HepG2 (cell line): Measurements from ENCODE around the gene USH2A. TPM values are rescaled to one million over a fixed set of nuclear protein-coding genes. Genes with fewer than 3 reads are reported as not detected.

Experiments used
- ATAC-seq: fragments of 200-7000 bp; cut with Tn5 transposase; 3 replicates; pipeline ENCODE4 v1.9.1; 2020; ENCODE audit warnings: mild to moderate bottlenecking, moderate library complexity
- BruUV-seq: library from RNA; stranded (reverse); fragments of 400-500 nt; replicated peaks from 2 replicates; lab custom pipeline; 2021; lab: Mats Ljungman, UMichigan
- CTCF ChIA-PET: fragments of 300-600 bp; formaldehyde crosslinking; extraction: SDS; loops from one replicate; lab custom pipeline; 2021; ENCODE audit warnings: low total read pairs, inconsistent platforms, low intra/inter-chr PET ratio; lab: Yijun Ruan, JAX
- POLR2A ChIA-PET: fragments of 350-600 bp; sonication (Branson Sonifier 250); formaldehyde crosslinking; loops from one replicate; lab custom pipeline; 2020; ENCODE audit warnings: antibody characterized with exemption, inconsistent platforms; lab: Yijun Ruan, JAX
- DNase-seq: peaks from one replicate; pipeline ENCODE4 v3.0.0-alpha.2; 2015; ENCODE audit warnings: low spot score
- FAIRE-seq: peaks from 3 replicates; lab custom pipeline; 2011; peaks lifted over from hg19 to GRCh38; lab: Jason Lieb, UNC
- H2AFZ ChIP-seq: one replicate; pipeline ENCODE4 v1.6.1; 2011; ENCODE audit warnings: low read length, inconsistent platforms
- H3K27ac ChIP-seq: fragments of 300-600 bp; 3 replicates; pipeline ENCODE4 v1.8.0; 2011; ENCODE audit warnings: mixed run types, mild to moderate bottlenecking, mixed read lengths, low read length, inconsistent platforms; ENCODE audit not compliant: insufficient read depth; ENCODE audit errors: extremely low read length
- H3K27me3 ChIP-seq, 2 experiments: fragments of 200-600 bp in 1 of 2; 2 replicates in 1 of 2; 3 replicates in 1 of 2; pipeline versions ENCODE4 v1.6.0 to v1.8.0; 2011; ENCODE audit warnings: low read length in 2 of 2, mild to moderate bottlenecking in 2 of 2, moderate library complexity in 2 of 2, inconsistent platforms in 1 of 2; ENCODE audit not compliant: insufficient read depth in 2 of 2, control insufficient read depth in 1 of 2
- H3K36me3 ChIP-seq, 2 experiments: fragments of 200-600 bp in 1 of 2; replicated peaks in 1 of 2; 2 replicates in 1 of 2; 3 replicates in 1 of 2; pipeline versions ENCODE4 v1.5.1 to v1.8.0; 2011; ENCODE audit warnings: low read length in 2 of 2, inconsistent platforms in 1 of 2; ENCODE audit not compliant: insufficient read depth in 2 of 2, control insufficient read depth in 1 of 2
- H3K4me1 ChIP-seq: 2 replicates; pipeline ENCODE4 v1.5.1; 2012; ENCODE audit warnings: low read length, inconsistent platforms; ENCODE audit not compliant: insufficient read depth
- H3K4me2 ChIP-seq: 2 replicates; pipeline ENCODE4 v1.6.0; 2011; ENCODE audit warnings: low read depth, low read length, inconsistent platforms
- H3K4me3 ChIP-seq, 3 experiments: fragments of 200-600 bp in 1 of 3; sonication (generic), shearing (Covaris generic) in 1 of 3; replicated peaks in 1 of 3; 2 replicates each; pipeline ENCODE4 v1.5.1; 2011 to 2016; ENCODE audit warnings: low read length in 3 of 3, inconsistent platforms in 2 of 3, low read depth in 2 of 3, mild to moderate bottlenecking in 2 of 3, control low read depth in 1 of 3, mixed read lengths in 1 of 3; ENCODE audit not compliant: insufficient read depth in 1 of 3
- H3K79me2 ChIP-seq: one replicate; pipeline ENCODE4 v1.6.1; 2011; ENCODE audit warnings: low read length, inconsistent platforms; ENCODE audit not compliant: insufficient read depth
- H3K9ac ChIP-seq: 2 replicates; pipeline ENCODE4 v1.6.0; 2011; ENCODE audit warnings: mild to moderate bottlenecking, low read depth, low read length, inconsistent platforms; ENCODE audit not compliant: insufficient read depth
- H3K9me3 ChIP-seq: 2 replicates; pipeline ENCODE4 v1.5.1; 2012; ENCODE audit warnings: mild to moderate bottlenecking, low read length
- H4K20me1 ChIP-seq: 2 replicates; pipeline ENCODE4 v1.6.0; 2011; ENCODE audit warnings: inconsistent platforms, mild to moderate bottlenecking, low read length, moderate library complexity; ENCODE audit not compliant: insufficient read depth
- DMAP1 ChIP-seq: IDR thresholded peaks from 2 replicates; pipeline ENCODE4 v1.6.1; 2016
- ELF3 ChIP-seq: IDR thresholded peaks from 2 replicates; pipeline ENCODE4 v1.6.1; 2016; ENCODE audit warnings: missing genetic modification reagents, missing compliant biosample characterization
- FIP1L1 ChIP-seq: fragments of 200-400 bp; formaldehyde crosslinking; IDR thresholded peaks from 2 replicates; pipeline ENCODE4 v1.6.1; 2018; ENCODE audit warnings: low read depth, mild to moderate bottlenecking, low read length, moderate library complexity, borderline replicate concordance; ENCODE audit not compliant: insufficient read depth
- IKZF1 ChIP-seq: fragments of 450-650 bp; IDR thresholded peaks from 2 replicates; pipeline ENCODE4 v1.7.1; 2016
- KAT8 ChIP-seq: IDR thresholded peaks from 2 replicates; pipeline ENCODE4 v1.6.1; 2016; ENCODE audit warnings: missing genetic modification reagents, missing compliant biosample characterization
- KLF15 ChIP-seq: sonication (generic); formaldehyde crosslinking; IDR thresholded peaks from 2 replicates; pipeline ENCODE4 v1.8.1; 2023; ENCODE audit warnings: borderline replicate concordance, mild to moderate bottlenecking, inconsistent platforms, missing genetic modification reagents, mixed read lengths
- MEF2D ChIP-seq: sonication (generic); formaldehyde crosslinking; IDR thresholded peaks from 2 replicates; pipeline ENCODE4 v1.5.1; 2020; ENCODE audit warnings: mild to moderate bottlenecking, missing genetic modification reagents
- NCOA5 ChIP-seq: sonication (generic); formaldehyde crosslinking; IDR thresholded peaks from 2 replicates; pipeline ENCODE4 v1.4.0; 2020; ENCODE audit warnings: missing genetic modification reagents
- NFE2L1 ChIP-seq: sonication (generic); formaldehyde crosslinking; IDR thresholded peaks from 2 replicates; pipeline ENCODE4 v1.4.0; 2020; ENCODE audit warnings: missing genetic modification reagents, mild to moderate bottlenecking, borderline replicate concordance
- RXRB ChIP-seq: IDR thresholded peaks from 2 replicates; pipeline ENCODE4 v1.6.1; 2016; ENCODE audit warnings: borderline replicate concordance, missing genetic modification reagents, missing compliant biosample characterization
- TFAP4 ChIP-seq: sonication (generic); IDR thresholded peaks from 2 replicates; pipeline ENCODE4 v1.6.1; 2016; ENCODE audit warnings: low read depth, borderline replicate concordance
- ZBTB1 ChIP-seq: sonication (generic); formaldehyde crosslinking; IDR thresholded peaks from 2 replicates; pipeline ENCODE4 v1.4.0; 2020; ENCODE audit warnings: missing genetic modification reagents, borderline replicate concordance
- ZFYVE20 ChIP-seq: sonication (generic); formaldehyde crosslinking; IDR thresholded peaks from 2 replicates; pipeline ENCODE4 v1.8.0; 2023; ENCODE audit warnings: low read depth, mild to moderate bottlenecking, moderate library complexity, missing genetic modification reagents, borderline replicate concordance
- ZNF142 ChIP-seq: sonication (generic); formaldehyde crosslinking; IDR thresholded peaks from 2 replicates; pipeline ENCODE4 v1.4.0; 2020; ENCODE audit warnings: missing genetic modification reagents
- ZNF460 ChIP-seq: sonication (generic); formaldehyde crosslinking; IDR thresholded peaks from 2 replicates; pipeline ENCODE4 v1.5.1; 2020; ENCODE audit warnings: missing genetic modification reagents, mild to moderate bottlenecking, borderline replicate concordance
- ZNF570 ChIP-seq: sonication (generic); formaldehyde crosslinking; IDR thresholded peaks from 2 replicates; pipeline ENCODE4 v1.4.0; 2020; ENCODE audit warnings: mild to moderate bottlenecking, missing genetic modification reagents, borderline replicate concordance
- ZNF788 ChIP-seq: sonication (generic); formaldehyde crosslinking; IDR thresholded peaks from 2 replicates; pipeline ENCODE4 v1.5.0; 2020; ENCODE audit warnings: mild to moderate bottlenecking, missing genetic modification reagents, borderline replicate concordance
- ZNF839 ChIP-seq: sonication (generic); formaldehyde crosslinking; IDR thresholded peaks from 2 replicates; pipeline ENCODE4 v1.4.0; 2020; ENCODE audit warnings: missing genetic modification reagents, mild to moderate bottlenecking, borderline replicate concordance
- WGBS: methylation state at CpG from one replicate; pipeline ENCODE4 v1.1.6; 2017; ENCODE audit warnings: low lambda C conversion rate; 5-methylcytosine and 5-hydroxymethylcytosine counted together
- in situ Hi-C: cut with HindIII; loops from 2 replicates; pipeline ENCODE4 v1.10.0; 2017; ENCODE audit warnings: low pct_unique_long_range_greater_than_20kb; ENCODE audit not compliant: extremely low pct_ligation_motif_present
- intact Hi-C: fragments of 100-400 bp; cut with micrococcal nuclease; formaldehyde crosslinking; loops from one replicate; pipeline ENCODE4 v1.10.0; 2022; ENCODE audit not compliant: unreplicated experiment
- polyA plus RNA-seq, 8 experiments: library from polyadenylated mRNA; depleted of rRNA in 3 of 8; stranded (reverse) in 7 of 8; unstranded in 1 of 8; fragments of >200 nt; fragmentation: Illumina TruSeq in 4 of 8; extraction: Trizol in 4 of 8; gene quantifications; 2 replicates each; pipeline versions ENCODE4 v1.2.1 to v1.2.3, GENCODE V29; 2011 to 2016; ENCODE audit warnings: low read depth in 4 of 8, missing spikeins in 1 of 8, mixed read lengths in 1 of 8; ENCODE audit not compliant: insufficient read depth in 1 of 8
- total RNA-seq, 5 experiments: library from RNA; depleted of rRNA; stranded (reverse); fragments of >200 nt; fragmentation: Illumina TruSeq; extraction: Trizol; gene quantifications; 2 replicates each; pipeline ENCODE4 v1.2.3, GENCODE V29; 2016; ENCODE audit warnings: low read depth in 1 of 5
- TF ChIP-seq, protein P1 (sequence below): sonication (generic); formaldehyde crosslinking; IDR thresholded peaks from 2 replicates; pipeline ENCODE4 v1.5.1; 2020; ENCODE audit warnings: missing genetic modification reagents, mild to moderate bottlenecking, borderline replicate concordance

Gene USH2A
- total and polyA plus RNA-seq, 2 of the 13 experiments (the other 11 are each of a cell fraction or from before 2014, with no cell fraction given): 0.02 TPM; not detected in 1

DNA sequence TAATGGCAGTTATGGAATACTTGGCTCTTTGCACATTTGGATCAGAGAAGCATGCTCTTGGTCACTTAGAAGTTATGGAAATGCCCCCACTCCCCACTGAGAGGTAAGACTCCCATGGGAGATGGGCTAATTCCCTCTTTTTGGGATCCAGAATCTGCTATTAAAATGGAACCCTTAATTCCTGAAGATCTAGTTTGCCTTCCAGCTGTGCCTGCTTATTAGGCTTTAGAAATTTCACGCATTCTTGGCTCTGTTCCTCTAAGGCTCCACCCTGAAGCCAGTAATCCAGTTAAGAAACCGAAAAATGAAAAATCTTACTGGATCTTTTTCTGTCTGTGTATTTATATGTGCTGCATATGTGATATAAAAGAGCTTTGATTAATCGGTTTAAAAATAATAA, 76.7 kb downstream of the USH2A start:
- Histone ChIP-seq H3K4me2 (no peak overlapping the region), H3K27me3 (no peaks in the 10 kb centered on the region), H3K79me2 (no peaks in the 10 kb centered on the region), H3K9me3 (peaks cover 35% of the 10 kb centered on the region), H3K27ac (no peak overlapping the region), H4K20me1 (no peaks in the 10 kb centered on the region), H3K4me1 (no peaks in the 10 kb centered on the region), H2AFZ (no peak overlapping the region), H3K36me3 (no peaks in the 10 kb centered on the region), H3K4me3 (no peak overlapping the region), H3K9ac (no peak overlapping the region)
- intact Hi-C loops: no loop called here
- FAIRE-seq: no peak
- in situ Hi-C loops: no loop called here
- DNase-seq: no peak
- no peak for TF ChIP-seq ELF3 (CRISPR knock-in tag)
- TF ChIP-seq FIP1L1: no peak
- TF ChIP-seq NFE2L1: no peak
- TF ChIP-seq ZNF142 (CRISPR knock-in tag): no peak
- TF ChIP-seq DMAP1 (CRISPR knock-in tag): no peak
- no peak for TF ChIP-seq IKZF1
- TF ChIP-seq RXRB (CRISPR knock-in tag): no peak
- TF ChIP-seq NCOA5: no peak
- no peak for TF ChIP-seq ZFYVE20 (CRISPR knock-in tag)
- TF ChIP-seq TFAP4: no peak
- no peak for TF ChIP-seq ZNF570 (CRISPR knock-in tag)
- TF ChIP-seq ZNF788: no peak
- no peak for TF ChIP-seq ZBTB1 (CRISPR knock-in tag)
- TF ChIP-seq, protein P1, sequence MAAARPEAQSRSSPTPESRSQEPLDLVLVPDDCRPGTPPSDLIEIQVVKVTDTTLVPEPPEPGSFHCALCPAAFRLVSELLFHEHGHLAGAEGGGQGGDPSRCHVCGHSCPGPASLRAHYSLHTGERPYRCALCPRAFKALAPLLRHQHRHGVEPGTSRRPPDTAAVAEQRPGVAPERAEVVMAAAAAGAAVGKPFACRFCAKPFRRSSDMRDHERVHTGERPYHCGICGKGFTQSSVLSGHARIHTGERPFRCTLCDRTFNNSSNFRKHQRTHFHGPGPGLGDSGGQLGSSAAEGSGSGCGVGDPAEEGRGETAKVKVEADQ (CRISPR knock-in tag): no peak
- TF ChIP-seq ZNF460: no peak
- TF ChIP-seq KAT8 (CRISPR knock-in tag): no peak
- no peak for TF ChIP-seq KLF15 (CRISPR knock-in tag)
- no peak for TF ChIP-seq MEF2D (CRISPR knock-in tag)
- no peak for TF ChIP-seq ZNF839 (CRISPR knock-in tag)
- POLR2A ChIA-PET: no interaction called here
- BruUV-seq: no TSS peak
- CTCF ChIA-PET: no interaction called here
- 2% methylated on average over 3 of the region's 3 CpGs for WGBS
- no peak for ATAC-seq
